ENCODE data around the gene SYT1.

DNA sequence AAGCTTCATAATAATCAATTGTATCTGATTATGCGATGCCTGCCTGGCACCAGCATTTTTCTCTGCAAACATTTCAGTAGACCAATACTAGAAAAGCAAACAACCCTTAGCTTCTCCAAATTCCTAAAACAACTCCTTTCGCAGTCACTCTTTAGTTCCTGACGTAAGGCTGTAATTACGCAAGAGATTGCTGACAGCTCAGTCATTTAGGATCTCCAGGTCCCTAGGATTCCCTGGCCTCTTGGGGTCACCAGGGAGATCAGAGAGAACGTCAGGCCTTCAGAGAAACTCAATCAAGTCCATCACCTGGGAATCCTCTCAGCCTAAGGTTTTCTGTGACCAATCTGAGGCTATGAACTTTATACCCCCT lies 435.6 kb downstream of the SYT1 start:
- no peak for TF ChIP-seq POLR2A (IDR thresholded peaks at IDR 0.05)
- TF ChIP-seq CTCF (IDR thresholded peaks at IDR 0.05) = no peak
- no peak for TF ChIP-seq EP300 (IDR thresholded peaks at IDR 0.05)
